HG03095 (cell line): ENCODE data around the gene SPATA31E1.
"Not testable (repeated sequence)": the region's sequence is repeated elsewhere in the genome, so short reads cannot be mapped to it uniquely, and the experiment has no call there.

Experiments
- ATAC-seq: cut with Tn5 transposase; IDR thresholded peaks from one replicate; pipeline ENCODE4 v1.9.1; 2021; ENCODE audit warnings: moderate library complexity; ENCODE audit not compliant: unreplicated experiment

Gene SPATA31E1

GRCh38 chr9:87884578-87885459, 2.1 kb downstream of the SPATA31E1 start:
- ATAC-seq, result no peak

GRCh38 chr9:87885484-87886189, 3.0 kb downstream of the SPATA31E1 start:
- ATAC-seq, result no peak

- ATAC-seq, result no peak
Measured at GRCh38 chr9:87886210-87886932, 3.7 kb downstream of the SPATA31E1 start.

GRCh38 chr9:87886933-87887505, 4.3 kb downstream of the SPATA31E1 start:
- no peak for ATAC-seq

- no peak for ATAC-seq
Measured at GRCh38 chr9:87887661-87888480, 5.2 kb downstream of the SPATA31E1 start.

- no peak for ATAC-seq
Measured at GRCh38 chr9:87888501-87888900, 5.8 kb downstream of the SPATA31E1 start.

GRCh38 chr9:87889065-87889881, 6.6 kb downstream of the SPATA31E1 start:
- ATAC-seq, result no peak

GRCh38 chr9:87889882-87890252, 7.2 kb downstream of the SPATA31E1 start:
- ATAC-seq, result no peak

- no peak for ATAC-seq
Measured at GRCh38 chr9:87890837-87891236, 8.2 kb downstream of the SPATA31E1 start.

GRCh38 chr9:87891754-87892153, 9.1 kb downstream of the SPATA31E1 start:
- ATAC-seq, result no peak

GRCh38 chr9:87892956-87893355, 10.3 kb downstream of the SPATA31E1 start:
- no peak for ATAC-seq

- ATAC-seq, result no peak
Measured at GRCh38 chr9:87894998-87895625, 12.4 kb downstream of the SPATA31E1 start.

- no peak for ATAC-seq
Measured at GRCh38 chr9:87896891-87897290, 14.2 kb downstream of the SPATA31E1 start.

- ATAC-seq, result no peak
Measured at GRCh38 chr9:87898151-87898550, 15.5 kb downstream of the SPATA31E1 start.

GRCh38 chr9:87902371-87902770, 19.7 kb downstream of the SPATA31E1 start:
- not testable (repeated sequence) for ATAC-seq

- no peak for ATAC-seq
Measured at GRCh38 chr9:87909310-87910041, 26.8 kb downstream of the SPATA31E1 start.

- ATAC-seq, result no peak
Measured at GRCh38 chr9:87910821-87911220, 28.1 kb downstream of the SPATA31E1 start.

- ATAC-seq, result not testable (repeated sequence)
Measured at GRCh38 chr9:87917662-87918061, 35.0 kb downstream of the SPATA31E1 start, which contains the start of gene SPATA31C1. SPATA31C1 (plus strand) TSS chr9:87917962.
